Left hindlimb (tissue), 1 donor: ENCODE results near the gene UBE2R2.
"Not testable (repeated sequence)": the region's sequence is repeated elsewhere in the genome, so short reads cannot be mapped to it uniquely, and the experiment has no call there.

ENCODE experiments used
- DNase-seq: peaks from one replicate; pipeline ENCODE4 v3.0.0-alpha.2; 2018

UBE2R2 gene, protein sequence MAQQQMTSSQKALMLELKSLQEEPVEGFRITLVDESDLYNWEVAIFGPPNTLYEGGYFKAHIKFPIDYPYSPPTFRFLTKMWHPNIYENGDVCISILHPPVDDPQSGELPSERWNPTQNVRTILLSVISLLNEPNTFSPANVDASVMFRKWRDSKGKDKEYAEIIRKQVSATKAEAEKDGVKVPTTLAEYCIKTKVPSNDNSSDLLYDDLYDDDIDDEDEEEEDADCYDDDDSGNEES

DNA sequence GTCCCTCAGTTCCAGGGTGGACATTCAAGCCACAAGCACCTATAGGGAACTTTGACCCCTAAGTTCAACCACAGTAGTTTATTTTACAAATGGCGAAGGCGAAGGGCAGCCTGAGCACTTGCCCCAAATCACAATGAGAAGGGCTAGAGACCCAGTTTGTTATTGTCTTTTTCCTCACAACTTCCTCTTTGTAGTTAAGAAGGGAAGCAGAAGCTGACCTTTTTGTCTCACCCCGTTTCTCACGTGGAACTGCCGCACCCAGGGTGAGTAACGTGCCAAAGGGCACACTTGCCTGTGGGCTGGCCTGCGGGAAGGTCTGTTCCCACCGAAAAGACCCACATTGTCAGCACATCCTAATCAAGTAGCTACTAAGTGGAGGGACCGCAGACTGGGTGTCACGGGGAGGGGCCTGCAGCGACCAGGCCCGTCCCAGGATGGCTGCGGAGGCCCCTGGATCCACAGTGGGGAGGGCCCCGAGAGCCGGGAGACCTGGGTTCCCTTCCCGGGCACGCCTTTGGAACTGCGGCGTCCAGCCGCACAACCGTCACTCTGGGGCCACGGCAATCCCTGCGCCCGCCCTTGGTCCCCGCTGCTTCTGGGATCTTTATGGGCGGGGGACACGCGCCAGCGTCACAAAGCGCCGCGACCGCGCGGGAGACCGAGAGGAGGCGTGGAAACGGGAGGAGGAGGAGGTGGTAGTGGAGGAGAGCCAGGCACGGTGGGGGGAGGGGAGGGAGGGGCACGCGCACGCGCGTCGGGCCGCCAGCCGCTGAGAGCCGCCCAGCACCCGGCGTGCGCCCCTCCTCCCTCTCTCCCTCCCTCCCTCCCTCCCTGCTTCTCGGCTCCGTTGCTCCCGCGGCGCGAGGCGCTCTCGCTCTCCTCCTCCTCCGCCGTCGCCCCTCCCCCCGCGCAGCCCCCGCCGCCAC is at the start of gene UBE2R2:
TSS of gene UBE2R2 (plus strand) at position 834 of the 926 bp plus-strand sequence. CDS start 598 bp downstream, outside the sequence.
- peak; percentile 97 for DNase-seq

DNA sequence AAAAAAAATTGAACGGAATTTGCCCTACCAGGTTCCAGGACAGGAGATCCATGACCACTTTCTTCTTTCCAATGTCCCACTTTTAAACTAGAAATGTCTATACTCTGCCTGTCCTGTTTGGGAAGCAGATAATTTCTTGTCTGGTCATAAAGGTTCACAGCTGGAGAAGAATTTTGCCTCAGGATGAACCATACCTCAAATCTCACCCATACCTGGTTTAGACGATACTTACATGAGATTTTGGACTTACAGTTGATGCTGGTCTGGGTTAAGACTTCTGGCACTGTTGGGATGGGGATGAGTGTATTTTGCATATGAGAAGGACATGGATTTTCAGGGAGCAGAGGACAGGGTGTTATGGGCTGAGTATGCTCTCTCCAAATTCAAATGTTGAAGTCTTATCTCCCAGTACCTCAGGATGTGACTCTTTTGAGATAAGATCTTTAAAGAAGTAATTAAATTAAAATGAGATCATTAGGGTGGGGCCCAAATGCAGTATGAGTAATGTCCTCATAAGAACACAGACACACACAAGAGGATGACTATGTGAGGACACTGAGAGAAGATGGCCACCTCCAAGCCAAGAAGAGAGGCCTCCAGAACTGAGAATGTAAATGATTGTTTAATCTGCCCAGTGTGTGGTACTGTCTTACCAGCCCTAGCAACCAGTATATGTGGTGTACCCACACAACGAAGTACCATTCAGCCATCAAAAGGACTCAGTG is 46.6 kb upstream of the UBE2R2 start:
- DNase-seq: not testable (repeated sequence)

DNA sequence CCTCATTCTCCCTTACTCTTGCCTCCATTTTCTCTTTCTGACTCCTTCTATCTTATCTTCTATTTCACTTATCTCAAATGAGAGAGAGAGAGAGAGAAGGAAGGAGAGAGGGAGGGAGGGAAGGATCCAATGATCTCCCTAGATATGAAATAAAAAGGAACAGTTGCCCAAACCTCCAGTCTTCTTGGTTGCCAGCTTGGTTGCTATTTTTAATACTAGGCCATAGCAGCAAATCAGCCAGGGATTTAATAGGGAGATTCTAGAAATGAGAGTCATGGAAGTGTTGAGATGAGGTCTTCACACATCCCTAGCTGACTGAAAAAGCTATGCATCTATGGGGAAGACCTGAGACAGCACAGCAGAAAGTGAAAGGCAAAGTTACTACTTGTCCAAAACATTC is 43.8 kb upstream of the UBE2R2 start:
- not testable (repeated sequence) for DNase-seq

DNA sequence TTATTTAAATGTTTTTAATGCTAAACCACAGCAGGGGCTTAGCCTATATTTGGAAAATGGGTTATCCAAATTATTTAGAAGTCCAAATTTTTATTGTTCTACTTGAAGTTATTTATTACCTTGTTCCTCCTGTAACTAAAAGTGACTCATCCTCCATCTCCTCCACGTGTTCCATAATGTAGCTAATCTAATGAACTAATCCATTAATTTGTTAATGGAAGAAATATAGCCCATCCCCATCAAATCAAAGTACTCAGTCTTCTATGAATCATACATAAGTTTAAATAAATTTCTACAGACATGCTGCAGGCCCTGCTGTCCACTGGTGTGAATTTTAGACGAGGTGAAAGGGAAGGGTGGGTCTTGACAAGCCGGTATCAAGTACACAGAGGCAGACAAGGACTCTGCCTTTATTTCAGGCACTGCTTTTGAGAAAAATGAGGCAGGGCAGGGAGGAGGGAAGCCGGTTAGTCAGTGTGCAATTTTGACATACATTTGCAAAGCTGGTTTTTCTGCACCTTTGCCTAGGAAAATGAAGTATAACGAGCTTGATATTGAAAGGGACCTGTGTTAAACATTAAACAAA is 42.8 kb upstream of the UBE2R2 start:
- not testable (repeated sequence) for DNase-seq

DNA sequence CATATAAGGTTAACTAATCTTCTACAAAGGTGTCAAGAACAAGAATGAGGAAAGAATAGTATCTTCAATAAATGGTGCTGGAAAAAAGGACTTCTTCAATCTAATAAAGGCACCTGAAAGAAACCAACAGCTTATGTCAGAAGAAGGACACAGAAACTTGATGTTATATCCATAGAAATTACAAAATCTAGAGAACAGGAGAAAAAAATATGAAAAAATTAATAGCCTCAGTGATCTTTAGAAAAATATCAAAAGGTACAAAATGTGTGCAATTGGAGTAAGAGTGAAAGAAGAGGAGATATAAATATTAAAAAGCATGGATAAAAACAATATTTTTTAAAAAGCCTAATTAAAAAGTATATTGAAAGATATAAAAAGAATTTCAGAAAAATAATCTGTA is 40.4 kb upstream of the UBE2R2 start:
- DNase-seq: no peak

DNA sequence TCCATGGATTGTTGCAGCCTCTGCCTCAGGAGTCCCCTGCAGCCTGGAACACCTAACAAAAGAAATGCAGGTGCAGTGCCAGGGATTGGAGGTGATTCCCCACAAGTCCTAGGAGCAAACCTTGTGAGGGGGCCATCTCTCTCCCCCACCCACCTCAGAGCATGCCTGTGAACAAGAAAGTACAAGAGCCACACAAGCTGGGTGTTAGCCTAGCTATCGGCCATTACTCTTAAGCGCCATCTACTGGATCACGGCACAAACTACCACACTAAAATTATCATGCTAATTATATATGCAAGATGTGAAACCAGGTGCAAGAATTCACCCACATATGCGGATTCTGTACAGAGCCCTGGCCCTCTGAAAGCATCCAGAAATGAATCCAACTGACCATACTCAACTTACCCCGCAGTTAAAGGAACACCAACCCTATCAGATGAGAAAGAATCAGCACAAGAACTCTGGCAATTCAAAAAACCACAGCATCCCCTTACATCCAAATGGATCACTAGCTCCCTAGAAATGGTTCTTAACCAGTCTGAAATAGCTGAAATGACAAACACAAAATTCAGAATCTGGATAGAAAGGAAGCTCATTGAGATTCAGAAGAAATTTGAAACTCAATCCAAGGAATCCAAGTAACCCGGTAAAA is 38.1 kb upstream of the UBE2R2 start:
- DNase-seq: peak; percentile 34

DNA sequence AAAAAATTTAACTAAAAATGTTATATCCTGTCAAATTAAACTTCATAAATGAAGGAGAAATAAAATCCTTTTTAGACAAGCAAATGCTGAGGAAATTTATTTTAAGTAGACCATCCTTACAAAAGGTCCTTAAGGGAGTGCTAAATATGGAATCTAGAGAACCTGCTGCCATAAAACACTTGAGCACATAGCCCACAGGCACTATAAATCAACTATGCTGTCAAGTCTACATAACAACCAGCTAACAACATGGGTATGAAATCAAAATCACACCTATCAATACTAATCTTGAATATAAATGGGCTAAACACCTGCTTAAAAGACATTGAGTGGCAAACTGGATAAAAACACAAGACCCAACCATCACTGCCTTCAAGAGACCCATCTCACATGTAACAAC is 36.7 kb upstream of the UBE2R2 start:
- DNase-seq: no peak

DNA sequence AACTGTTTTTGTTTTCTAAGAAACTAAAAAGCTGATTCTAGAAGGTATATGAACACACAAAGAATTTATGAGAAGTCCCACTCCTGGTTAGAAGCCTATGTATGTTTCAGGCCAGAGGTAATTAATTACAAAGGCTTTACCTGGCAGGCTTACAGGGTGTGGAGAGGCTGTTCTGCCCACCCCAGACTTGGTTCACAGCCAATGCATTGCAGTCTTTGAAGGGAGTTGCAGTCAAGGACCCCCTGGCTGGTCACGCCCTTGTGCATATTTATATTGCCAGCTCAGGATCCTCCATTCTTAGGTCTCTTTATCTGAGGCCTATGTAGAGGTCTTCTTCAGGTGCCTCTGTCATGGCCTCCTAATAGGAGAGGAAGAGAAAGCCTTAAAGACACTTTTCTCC is 35.2 kb upstream of the UBE2R2 start:
- DNase-seq: no peak

DNA sequence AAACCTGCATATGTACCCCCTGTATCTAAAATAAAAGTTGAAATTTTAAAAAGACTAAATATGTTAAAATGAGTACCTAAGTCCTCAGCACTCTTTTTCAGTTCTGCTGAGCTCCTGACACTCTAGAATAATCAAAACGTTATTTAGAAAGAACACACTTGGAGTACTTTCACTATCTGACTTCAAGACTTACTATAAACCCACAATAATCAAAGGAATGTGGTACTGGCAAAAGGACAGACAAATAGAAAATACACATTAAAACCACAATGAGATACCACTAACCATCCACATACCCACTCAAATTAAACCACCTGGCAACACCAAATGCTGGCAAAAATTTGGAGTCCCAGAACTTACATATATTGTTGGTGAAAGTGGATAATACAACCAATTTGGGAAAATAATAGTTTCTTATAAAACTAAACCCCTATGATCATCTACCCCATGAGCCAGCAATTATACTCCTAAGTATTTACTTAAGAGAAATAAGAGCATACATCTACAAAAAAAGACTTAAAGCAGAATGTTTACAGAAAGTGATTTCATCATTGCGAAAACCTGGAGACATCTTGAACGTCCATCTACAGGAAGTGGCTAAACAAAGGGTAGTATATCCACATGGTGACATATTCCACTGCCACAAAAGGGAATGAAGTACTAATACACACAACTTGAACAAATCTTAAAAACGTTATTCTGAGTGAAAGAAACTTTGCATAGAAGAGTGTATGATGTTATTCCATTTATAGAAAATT is 34.4 kb upstream of the UBE2R2 start:
- no peak for DNase-seq

DNA sequence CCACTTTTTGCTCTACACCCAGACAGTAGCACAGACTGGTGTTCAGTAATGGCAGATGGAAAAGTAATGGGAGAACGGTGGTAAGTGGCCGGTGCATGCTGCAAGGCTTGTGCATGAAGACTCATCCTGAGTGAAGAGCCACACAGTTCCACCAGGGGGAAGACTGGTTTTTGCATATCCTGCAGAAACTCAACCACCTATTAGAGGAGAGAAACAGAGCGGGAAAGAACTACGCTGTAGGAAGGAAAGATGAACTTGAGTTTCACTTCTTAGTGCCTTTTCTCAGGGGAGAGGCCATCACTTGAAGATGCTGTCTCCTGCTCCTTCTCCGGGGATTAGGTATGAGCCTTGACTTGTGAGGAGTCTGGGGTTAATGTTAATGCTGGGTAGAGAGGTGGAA is 31.0 kb upstream of the UBE2R2 start:
- no peak for DNase-seq

DNA sequence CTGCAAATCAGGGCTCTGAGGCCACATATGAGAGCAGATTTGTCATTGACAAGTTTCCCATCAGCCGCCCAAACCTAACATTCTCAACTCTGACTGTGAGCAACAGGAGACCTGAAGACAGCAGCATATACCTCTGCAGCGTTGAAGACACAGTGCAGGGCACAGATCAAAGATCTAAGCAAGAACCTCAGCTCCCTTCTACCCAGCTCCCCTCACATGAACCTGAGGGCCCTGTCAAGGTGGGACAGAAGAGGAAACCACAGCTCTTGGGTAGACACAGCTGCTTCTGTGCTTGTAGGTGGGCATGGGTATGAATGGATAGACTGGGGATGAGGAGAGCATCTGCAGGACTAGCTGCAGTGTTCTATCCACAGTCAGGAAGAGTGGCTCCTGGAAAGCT is 30.3 kb upstream of the UBE2R2 start:
- no peak for DNase-seq

DNA sequence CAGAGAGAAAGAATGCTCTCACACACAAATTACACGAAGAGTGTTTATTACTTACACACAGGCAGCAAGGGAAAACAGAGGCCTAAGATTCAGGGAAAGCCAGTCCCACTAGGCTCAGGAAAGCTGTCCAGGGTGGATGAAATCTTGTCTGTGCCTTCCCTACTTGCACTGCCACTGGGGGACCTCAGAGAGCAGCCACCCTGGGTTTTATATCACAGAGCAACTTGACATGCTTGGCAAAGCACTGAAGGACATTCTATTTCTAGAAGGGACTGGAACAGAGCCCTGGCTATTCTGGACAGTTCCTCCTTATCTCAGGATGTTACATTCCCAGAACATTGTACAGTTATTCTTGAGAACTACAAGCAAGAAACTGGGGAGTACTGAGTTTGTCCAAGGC is 29.1 kb upstream of the UBE2R2 start:
- no peak for DNase-seq

DNA sequence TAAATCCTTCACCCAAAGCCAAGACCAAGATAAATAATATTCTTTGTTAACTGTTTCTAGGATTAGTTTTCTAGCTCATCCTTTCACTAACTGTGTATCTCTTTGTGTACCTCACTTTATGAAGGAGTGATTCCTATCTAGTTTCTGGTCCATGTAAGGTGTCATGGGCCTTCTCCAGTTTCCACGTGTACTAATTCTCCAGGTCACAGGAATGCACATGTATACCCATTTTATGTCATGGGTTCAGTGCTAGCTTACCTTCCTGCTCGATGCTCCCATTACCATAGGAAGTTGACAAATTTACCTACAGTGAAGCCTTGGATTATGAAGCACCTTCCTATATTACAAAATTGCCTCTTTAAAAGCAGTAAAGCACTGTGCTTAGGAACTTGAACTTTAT is 27.5 kb upstream of the UBE2R2 start:
- DNase-seq: not testable (repeated sequence)

DNA sequence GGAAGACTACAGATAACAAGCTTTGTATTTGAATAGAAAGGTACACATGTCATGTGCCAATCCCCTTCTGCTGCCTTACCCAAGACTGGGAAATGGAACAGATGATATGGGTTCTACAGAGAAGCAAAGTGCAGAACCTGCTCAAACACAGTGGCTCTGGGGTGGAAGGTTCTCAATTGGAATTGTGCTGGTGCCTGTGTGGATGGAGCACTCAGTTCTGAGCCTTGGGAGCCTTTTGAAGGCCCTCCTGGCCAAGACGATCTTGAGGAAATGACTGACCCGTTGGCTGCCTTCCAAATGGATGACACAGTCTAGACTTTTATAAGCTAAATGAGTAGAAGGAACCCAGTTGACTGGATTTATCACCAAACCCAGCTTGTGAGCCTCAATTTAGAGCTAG is 25.8 kb upstream of the UBE2R2 start:
- no peak for DNase-seq

DNA sequence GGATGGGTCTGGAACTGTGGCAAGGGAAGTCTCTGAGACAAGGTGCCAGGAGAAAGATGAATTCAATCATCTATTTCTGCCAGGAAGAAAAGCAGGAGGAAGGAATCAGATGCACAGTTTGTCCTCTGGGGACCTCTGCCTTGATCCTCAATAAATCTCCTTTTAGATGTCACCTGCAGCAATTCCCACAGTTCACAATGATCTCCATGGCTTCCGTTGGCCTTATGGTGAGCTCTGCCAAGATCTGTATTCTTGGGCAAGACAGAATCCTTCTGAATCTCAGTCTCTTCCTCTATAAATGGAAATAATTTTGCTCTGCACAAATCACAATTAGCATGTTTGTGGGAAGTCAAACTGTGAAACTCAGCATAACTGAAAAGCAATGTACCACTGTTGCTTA is 23.5 kb upstream of the UBE2R2 start:
- DNase-seq: not testable (repeated sequence)

DNA sequence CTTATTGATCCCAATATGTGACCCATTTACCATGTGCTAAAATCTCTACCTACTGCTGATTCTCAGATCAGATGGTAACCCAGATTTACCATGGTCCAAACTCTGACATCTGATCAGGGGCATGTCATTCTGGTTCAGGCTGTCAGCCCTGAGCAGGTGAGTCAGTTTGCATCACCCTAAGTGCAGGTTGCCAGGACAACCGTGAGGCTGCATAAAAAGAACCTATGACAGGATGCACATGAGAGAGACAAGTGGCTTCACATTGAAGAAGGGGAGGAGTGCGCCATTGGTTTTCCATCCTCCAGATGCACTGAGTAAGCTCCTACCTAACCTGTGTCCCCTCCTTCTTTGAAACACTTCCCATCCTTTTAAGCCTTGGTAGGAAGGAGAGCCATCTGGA is 22.4 kb upstream of the UBE2R2 start:
- DNase-seq: no peak

DNA sequence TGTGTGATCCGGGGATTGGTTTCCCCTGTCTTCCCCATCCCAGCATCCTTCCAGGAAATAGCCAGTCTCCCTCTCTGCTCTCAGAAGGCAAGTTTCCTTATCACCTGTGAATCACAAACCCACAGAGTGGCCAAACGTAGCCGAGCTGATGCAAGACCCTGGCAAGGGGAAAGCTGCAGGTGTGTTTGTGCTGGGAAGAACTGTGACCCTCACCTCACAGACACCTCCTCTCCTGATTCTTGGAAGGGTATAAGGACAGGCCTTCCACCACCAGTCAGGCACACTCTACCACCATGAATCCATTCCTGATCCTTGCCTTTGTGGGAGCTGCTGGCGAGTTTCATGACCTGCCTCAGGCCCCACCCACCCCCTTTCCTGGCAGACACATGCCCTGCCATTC is 21.7 kb upstream of the UBE2R2 start, which contains the start of gene PRSS3:
TSS of gene PRSS3 (plus strand) at position 281 of the 400 bp plus-strand sequence. CDS start at position 294, 13 bp downstream.
- DNase-seq: no peak

DNA sequence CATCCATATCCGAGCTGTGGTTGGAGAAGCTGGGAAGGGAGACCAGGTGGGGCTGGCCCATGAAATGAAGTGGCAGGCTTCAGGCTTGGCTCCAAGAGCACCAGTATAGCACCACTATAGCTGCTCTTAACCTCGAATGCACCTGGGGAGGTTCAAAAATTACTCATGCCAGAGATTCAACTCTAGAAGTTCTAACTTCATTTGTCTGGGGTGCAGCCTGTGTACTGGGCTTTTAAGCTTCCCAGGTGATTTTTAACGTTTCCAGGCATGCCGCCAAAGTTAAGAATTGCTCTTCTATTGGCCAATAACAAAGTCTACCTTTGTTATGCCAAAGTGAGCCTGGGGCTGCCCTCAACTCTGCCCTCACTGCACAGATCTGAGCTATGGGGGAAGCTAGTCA is 21.1 kb upstream of the UBE2R2 start:
- DNase-seq: no peak

DNA sequence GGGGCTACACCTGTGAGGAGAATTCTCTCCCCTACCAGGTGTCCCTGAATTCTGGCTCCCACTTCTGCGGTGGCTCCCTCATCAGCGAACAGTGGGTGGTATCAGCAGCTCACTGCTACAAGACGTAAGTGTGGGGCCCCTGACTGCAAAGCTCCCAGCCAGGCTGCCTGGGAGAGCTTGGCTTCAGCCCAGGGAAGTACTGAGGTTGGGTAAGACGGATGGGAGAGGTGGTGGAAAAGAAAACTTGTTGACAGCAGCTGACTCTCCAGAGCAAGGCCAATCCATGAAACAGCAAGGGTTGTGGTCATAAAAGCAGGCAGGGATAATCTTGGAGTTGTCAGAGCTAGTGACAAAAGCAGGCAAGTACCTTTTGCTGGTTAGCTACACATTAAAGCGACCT is 20.3 kb upstream of the UBE2R2 start:
- DNase-seq: not testable (repeated sequence)

DNA sequence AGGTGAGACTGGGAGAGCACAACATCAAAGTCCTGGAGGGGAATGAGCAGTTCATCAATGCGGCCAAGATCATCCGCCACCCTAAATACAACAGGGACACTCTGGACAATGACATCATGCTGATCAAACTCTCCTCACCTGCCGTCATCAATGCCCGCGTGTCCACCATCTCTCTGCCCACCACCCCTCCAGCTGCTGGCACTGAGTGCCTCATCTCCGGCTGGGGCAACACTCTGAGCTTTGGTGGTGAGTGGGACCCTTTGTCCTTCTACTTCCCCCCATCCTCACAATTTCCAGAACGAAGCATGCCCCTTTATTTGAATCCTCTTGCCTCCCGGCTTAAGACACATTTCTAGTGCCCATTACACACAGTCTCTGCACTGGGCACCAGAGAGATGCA is 19.1 kb upstream of the UBE2R2 start:
- no peak for DNase-seq

DNA sequence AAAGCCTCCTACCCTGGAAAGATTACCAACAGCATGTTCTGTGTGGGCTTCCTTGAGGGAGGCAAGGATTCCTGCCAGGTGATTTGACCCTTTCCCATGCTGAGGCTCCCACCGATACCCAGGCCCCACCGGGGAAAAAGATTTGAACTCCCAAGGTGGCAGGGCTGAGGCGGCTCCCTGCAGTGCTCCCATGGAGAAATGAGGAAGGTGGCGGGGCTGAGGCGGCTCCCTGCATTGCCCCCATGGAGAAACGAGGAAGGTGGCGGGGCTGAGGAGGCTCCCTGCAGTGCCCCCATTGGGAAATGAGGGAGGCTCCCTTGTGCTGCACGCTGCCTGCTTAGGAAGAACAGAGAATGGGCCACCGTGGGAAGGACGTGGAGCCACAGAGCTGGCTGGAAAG is 18.4 kb upstream of the UBE2R2 start:
- DNase-seq: no peak
